H1 (cell line): ENCODE measurements around the gene LIG1. TPM values are rescaled to one million over a fixed set of nuclear protein-coding genes. Genes with fewer than 3 reads are reported as not detected.

Experiments
- CTCF ChIA-PET: fragments of 300-600 bp; sonication (Branson Sonifier 250); formaldehyde crosslinking; loops from one replicate; lab custom pipeline; 2021; ENCODE audit not compliant: partially characterized antibody; lab: Charles Lee
- POLR2A ChIA-PET: fragments of 300-600 bp; sonication (Branson Sonifier 250); formaldehyde crosslinking; loops from one replicate; lab custom pipeline; 2021; ENCODE audit warnings: inconsistent platforms; ENCODE audit not compliant: partially characterized antibody; lab: Charles Lee
- DNase-seq, 2 experiments: peaks; one replicate each; pipeline versions ENCODE4 v3.0.0 to v3.0.0-alpha.2; 2010 to 2022; ENCODE audit warnings: low spot score in 2 of 2, low read depth in 1 of 2, mixed read lengths in 1 of 2
- FAIRE-seq: peaks from 2 replicates; lab custom pipeline; 2011; peaks lifted over from hg19 to GRCh38; lab: Jason Lieb, UNC
- H2AFZ ChIP-seq: 2 replicates; pipeline ENCODE4 v1.8.1; 2012; ENCODE audit warnings: low read length, inconsistent platforms
- H2AK5ac ChIP-seq: 2 replicates; pipeline ENCODE4 v1.6.1; 2013; ENCODE audit warnings: low read depth, low read length
- H2BK120ac ChIP-seq: replicated peaks from 2 replicates; pipeline ENCODE3; 2013; ENCODE audit warnings: low read depth, low read length, inconsistent platforms
- H2BK12ac ChIP-seq: 2 replicates; pipeline ENCODE4 v1.6.1; 2013; ENCODE audit warnings: low read depth, low read length
- H2BK15ac ChIP-seq: 2 replicates; pipeline ENCODE4 v1.6.1; 2013; ENCODE audit warnings: low read length
- H2BK20ac ChIP-seq: 2 replicates; pipeline ENCODE4 v1.6.1; 2013; ENCODE audit warnings: low read length
- H2BK5ac ChIP-seq: 2 replicates; pipeline ENCODE4 v1.6.1; 2013; ENCODE audit warnings: low read depth, low read length
- H3K14ac ChIP-seq: 2 replicates; pipeline ENCODE4 v1.6.1; 2013; ENCODE audit warnings: inconsistent platforms; ENCODE audit not compliant: insufficient read length
- H3K18ac ChIP-seq: 2 replicates; pipeline ENCODE4 v1.6.1; 2013; ENCODE audit warnings: low read length; ENCODE audit errors: extremely low read depth
- H3K23ac ChIP-seq: 2 replicates; pipeline ENCODE4 v1.6.1; 2013; ENCODE audit warnings: inconsistent platforms; ENCODE audit not compliant: insufficient read length
- H3K23me2 ChIP-seq: 2 replicates; pipeline ENCODE4 v1.6.1; 2013; ENCODE audit warnings: low read depth, low read length
- H3K27ac ChIP-seq: 2 replicates; pipeline ENCODE4 v1.6.1; 2011; ENCODE audit warnings: low read depth, low read length, inconsistent platforms
- H3K27me3 ChIP-seq, 4 experiments: replicated peaks in 1 of 4; 1 replicate in 1 of 4; 2 replicates in 3 of 4; pipeline versions ENCODE4 v1.6.1 to v1.8.1; 2011 to 2013; ENCODE audit warnings: low read length in 3 of 4, mild to moderate bottlenecking in 3 of 4, inconsistent platforms in 2 of 4, mixed read lengths in 2 of 4, moderate library complexity in 1 of 4; ENCODE audit not compliant: control insufficient read depth in 3 of 4, insufficient read depth in 3 of 4; ENCODE audit errors: extremely low read depth in 1 of 4
- H3K36me3 ChIP-seq, 4 experiments: 2 replicates each; pipeline versions ENCODE4 v1.6.1 to v1.8.1; 2011 to 2013; ENCODE audit warnings: mild to moderate bottlenecking in 4 of 4, low read length in 3 of 4, moderate library complexity in 2 of 4, control low read depth in 1 of 4, inconsistent platforms in 1 of 4; ENCODE audit not compliant: insufficient read depth in 4 of 4, control insufficient read depth in 2 of 4
- H3K4ac ChIP-seq: replicated peaks from 2 replicates; pipeline ENCODE3; 2013; ENCODE audit warnings: low read length, low read depth, mixed read lengths, inconsistent platforms; ENCODE audit not compliant: insufficient read length
- H3K4me1 ChIP-seq, 4 experiments: replicated peaks in 1 of 4; 1 replicate in 1 of 4; 2 replicates in 3 of 4; pipeline versions ENCODE4 v1.6.1 to v1.8.1; 2011 to 2013; ENCODE audit warnings: low read length in 3 of 4, inconsistent platforms in 2 of 4, mixed read lengths in 1 of 4; ENCODE audit not compliant: insufficient read depth in 4 of 4, control insufficient read depth in 3 of 4
- H3K4me2 ChIP-seq, 2 experiments: 2 replicates each; pipeline versions ENCODE4 v1.6.1 to v1.8.1; 2011 to 2013; ENCODE audit warnings: low read depth in 2 of 2, low read length in 2 of 2, control low read depth in 1 of 2, inconsistent platforms in 1 of 2, mild to moderate bottlenecking in 1 of 2; ENCODE audit not compliant: insufficient read depth in 1 of 2
- H3K4me3 ChIP-seq, 4 experiments: fragments of 200-600, 300-600 bp in 1 of 4; sonication (generic), shearing (Covaris generic), sonication (Bioruptor Twin) in 1 of 4; 2 replicates each; pipeline versions ENCODE4 v1.5.1 to v1.8.1; 2011 to 2016; ENCODE audit warnings: low read length in 4 of 4, low read depth in 3 of 4, control low read depth in 2 of 4, inconsistent platforms in 2 of 4, mild to moderate bottlenecking in 2 of 4, mixed read lengths in 1 of 4, moderate library complexity in 1 of 4; ENCODE audit not compliant: insufficient read depth in 2 of 4; ENCODE audit errors: extremely low read depth in 1 of 4
- H3K56ac ChIP-seq: replicated peaks from 2 replicates; pipeline ENCODE3; 2013; ENCODE audit warnings: low read depth, mild to moderate bottlenecking, mixed read lengths, low read length, inconsistent platforms; ENCODE audit not compliant: insufficient read length
- H3K79me1 ChIP-seq: 2 replicates; pipeline ENCODE4 v1.6.1; 2013; ENCODE audit warnings: low read depth, low read length, control low read depth
- H3K79me2 ChIP-seq, 2 experiments: 2 replicates each; pipeline versions ENCODE4 v1.6.1 to v1.8.1; 2012 to 2013; ENCODE audit warnings: low read length in 2 of 2, mild to moderate bottlenecking in 2 of 2, inconsistent platforms in 1 of 2; ENCODE audit not compliant: insufficient read depth in 2 of 2, control insufficient read depth in 1 of 2
- H3K9ac ChIP-seq, 4 experiments: replicated peaks in 1 of 4; 1 replicate in 1 of 4; 2 replicates in 3 of 4; pipeline versions ENCODE4 v1.6.1 to v1.8.1; 2011 to 2013; ENCODE audit warnings: low read depth in 3 of 4, low read length in 3 of 4, control low read depth in 2 of 4, mild to moderate bottlenecking in 2 of 4, moderate library complexity in 2 of 4, inconsistent platforms in 1 of 4; ENCODE audit errors: extremely low read depth in 1 of 4
- H3K9me3 ChIP-seq, 2 experiments: 2 replicates each; pipeline versions ENCODE4 v1.6.1 to v1.8.1; 2012 to 2013; ENCODE audit warnings: mild to moderate bottlenecking in 2 of 2, moderate library complexity in 2 of 2, control low read depth in 1 of 2, inconsistent platforms in 1 of 2, low read depth in 1 of 2, low read length in 1 of 2, mixed read lengths in 1 of 2; ENCODE audit not compliant: insufficient read depth in 2 of 2
- H4K20me1 ChIP-seq, 2 experiments: replicated peaks in 1 of 2; 2 replicates each; pipeline versions ENCODE3 to v1.8.1; 2011 to 2013; ENCODE audit warnings: inconsistent platforms in 2 of 2, low read length in 2 of 2, mild to moderate bottlenecking in 1 of 2; ENCODE audit not compliant: insufficient read depth in 2 of 2, control insufficient read depth in 1 of 2
- H4K5ac ChIP-seq: 2 replicates; pipeline ENCODE4 v1.6.1; 2013; ENCODE audit warnings: low read length, low read depth, mixed read lengths, inconsistent platforms; ENCODE audit not compliant: insufficient read length
- H4K8ac ChIP-seq: 2 replicates; pipeline ENCODE4 v1.8.0; 2013; ENCODE audit warnings: mild to moderate bottlenecking, moderate library complexity, low read length, inconsistent platforms; ENCODE audit not compliant: insufficient read depth; ENCODE audit errors: extremely low read depth
- H4K91ac ChIP-seq: replicated peaks from 2 replicates; pipeline ENCODE3; 2013; ENCODE audit warnings: low read length, mixed read lengths, inconsistent platforms; ENCODE audit not compliant: insufficient read length
- CBX5 ChIP-seq: fragments of 300-800, 300-1000 bp; sonication (generic); IDR thresholded peaks from 2 replicates; pipeline ENCODE4 v1.7.1; 2016; ENCODE audit warnings: antibody characterized with exemption, low read length, low read depth
- CTCF ChIP-seq, 3 experiments: IDR thresholded peaks; 1 replicate in 2 of 3; 2 replicates in 1 of 3; pipeline versions ENCODE4 v1.5.1 to v1.6.1; 2011; ENCODE audit warnings: low read length in 3 of 3, mild to moderate bottlenecking in 3 of 3, inconsistent platforms in 2 of 3, low read depth in 1 of 3, moderate library complexity in 1 of 3; ENCODE audit not compliant: insufficient read depth in 1 of 3; ENCODE audit errors: control extremely low read depth in 1 of 3
- EP300 ChIP-seq, 2 experiments: IDR thresholded peaks; 1 replicate in 1 of 2; 2 replicates in 1 of 2; pipeline ENCODE4 v1.6.1; 2011 to 2012; ENCODE audit warnings: low read depth in 2 of 2, low read length in 2 of 2, mild to moderate bottlenecking in 2 of 2, borderline replicate concordance in 1 of 2, inconsistent platforms in 1 of 2, moderate library complexity in 1 of 2
- JUN ChIP-seq: IDR thresholded peaks from 2 replicates; pipeline ENCODE4 v1.6.1; 2011; ENCODE audit warnings: low read depth, mild to moderate bottlenecking, improper control_type of control experiment, low read length
- KDM5A ChIP-seq: fragments of 200-600 bp; IDR thresholded peaks from 2 replicates; pipeline ENCODE4 v1.7.1; 2012; ENCODE audit warnings: mild to moderate bottlenecking, low read length, inconsistent platforms, mixed read lengths
- MAX ChIP-seq: IDR thresholded peaks from 2 replicates; pipeline ENCODE4 v1.6.1; 2012; ENCODE audit warnings: inconsistent platforms
- POU5F1 ChIP-seq: IDR thresholded peaks from 2 replicates; pipeline ENCODE4 v1.6.1; 2011; ENCODE audit warnings: low read depth, mild to moderate bottlenecking, low read length, moderate library complexity
- SIRT6 ChIP-seq: IDR thresholded peaks from one replicate; pipeline ENCODE4 v1.7.1; 2012; ENCODE audit warnings: low read length, inconsistent platforms
- SP1 ChIP-seq: IDR thresholded peaks from 2 replicates; pipeline ENCODE4 v1.6.1; 2011; ENCODE audit warnings: low read depth, low read length
- SRF ChIP-seq: IDR thresholded peaks from 2 replicates; pipeline ENCODE4 v1.6.1; 2011; ENCODE audit warnings: mild to moderate bottlenecking, low read depth, low read length, moderate library complexity
- TEAD4 ChIP-seq: IDR thresholded peaks from 2 replicates; pipeline ENCODE4 v1.6.1; 2012; ENCODE audit warnings: low read depth, low read length, inconsistent platforms, mixed read lengths
- YY1 ChIP-seq: IDR thresholded peaks from 2 replicates; pipeline ENCODE4 v1.6.1; 2011; ENCODE audit warnings: low read depth, mild to moderate bottlenecking, low read length
- ZNF274 ChIP-seq: IDR thresholded peaks from 2 replicates; pipeline ENCODE4 v1.7.0; 2012; ENCODE audit warnings: low read length, borderline replicate concordance; ENCODE audit errors: extremely low read depth
- WGBS, 2 experiments: shearing (Covaris generic) in 1 of 2; methylation state at CpG; one replicate each; pipeline versions ENCODE4 v1.1.6 to v1.1.7; 2013 to 2015; ENCODE audit warnings: low lambda C conversion rate in 2 of 2, mixed read lengths in 2 of 2, inconsistent platforms in 1 of 2, low coverage in 1 of 2, missing lambda C conversion rate in 1 of 2; ENCODE audit not compliant: insufficient replicate concordance in 2 of 2, insufficient coverage in 1 of 2, insufficient read length in 1 of 2; ENCODE audit errors: extremely low coverage in 1 of 2, missing lambda C conversion rate in 1 of 2; 5-methylcytosine and 5-hydroxymethylcytosine counted together
- polyA plus RNA-seq, 7 experiments: library from polyadenylated mRNA; depleted of rRNA in 3 of 7; stranded (reverse) in 5 of 7; unstranded in 2 of 7; fragments of >200 nt in 5 of 7; fragments of 200-250 nt in 2 of 7; gene quantifications; 1 replicate in 5 of 7; 2 replicates in 1 of 7; 4 replicates in 1 of 7; pipeline versions ENCODE4 v1.2.1 to v1.2.3, GENCODE V29; 2011 to 2013; ENCODE audit warnings: missing spikeins in 2 of 7, mixed read lengths in 2 of 7
- total RNA-seq: library from RNA; stranded (reverse); fragmentation: NEBNext Ultra II Directional; extraction: Animal tissue kit (Norgen Biotek cat#: 25700); gene quantifications from 2 replicates; pipeline ENCODE4 v1.2.1, GENCODE V29; 2021

The LIG1 gene
- total and polyA plus RNA-seq, 2 of the 8 experiments (the other 6 are each of a cell fraction or from before 2014, with no cell fraction given) = 67.6 to 113 TPM

- H2AFZ ChIP-seq = no peak overlapping the region
- H2BK120ac ChIP-seq = no peak overlapping the region
- H3K79me1 ChIP-seq = no peaks in the 10 kb centered on the region
- DNase-seq (no peak), FAIRE-seq (no peak)
- no peak overlapping the region for H2BK5ac ChIP-seq
- H4K20me1 ChIP-seq = no peaks in the 10 kb centered on the region
- H2BK20ac ChIP-seq = no peak overlapping the region
- no peak overlapping the region for H3K18ac ChIP-seq
- H3K36me3 ChIP-seq = no peaks in the 10 kb centered on the region
- H3K27ac ChIP-seq = no peak overlapping the region
- no peak overlapping the region for H3K4ac ChIP-seq
- H4K91ac ChIP-seq = no peak overlapping the region
- H3K23ac ChIP-seq = no peak overlapping the region
- H2BK12ac ChIP-seq = no peak overlapping the region
- H3K4me3 ChIP-seq = no peak overlapping the region
- no peaks in the 10 kb centered on the region for H3K4me1 ChIP-seq
- H2AK5ac ChIP-seq = no peak overlapping the region
- no peak overlapping the region for H3K9ac ChIP-seq
- POLR2A ChIA-PET = interaction anchor here (1.2 kb wide), 1 partner anchor 9 kb away, joined by 4 read pairs; no protein-coding TSS in a partner anchor
- no peaks in the 10 kb centered on the region; a peak in 1 of 7 replicates for H3K27me3 ChIP-seq
- no peak overlapping the region for H4K5ac ChIP-seq
- no peaks in the 10 kb centered on the region for H3K9me3 ChIP-seq
- no peak overlapping the region for H3K14ac ChIP-seq
- no peaks in the 10 kb centered on the region for H3K23me2 ChIP-seq
- CTCF ChIA-PET = interaction anchor here (0.7 to 2.9 kb wide), 5 partner anchors 8 to 132 kb away, joined by 3 to 14 read pairs (median 4); no protein-coding TSS in a partner anchor
- H4K8ac ChIP-seq = no peak overlapping the region
- H3K79me2 ChIP-seq = no peaks in the 10 kb centered on the region
- H2BK15ac ChIP-seq = no peak overlapping the region
- WGBS, 2 experiments = 84% methylated on average over 2 of the region's 2 CpGs; no CpG with 5 or more reads in 1 of the 2 experiments
- no peak overlapping the region for H3K56ac ChIP-seq
- no peak overlapping the region for H3K4me2 ChIP-seq
- TF ChIP-seq SP1 = no peak
- no peak for TF ChIP-seq TEAD4
- no peak for TF ChIP-seq CTCF (IDR thresholded peaks at IDR 0.05; ENCODE audit: control extremely low read depth in 1 of 3, insufficient read depth in 1 of 3, low read depth in 1 of 3, low read length in 3 of 3)
- TF ChIP-seq KDM5A = no peak
- no peak for TF ChIP-seq ZNF274
- TF ChIP-seq CBX5 = no peak
- TF ChIP-seq MAX = no peak
- no peak for TF ChIP-seq POU5F1
- TF ChIP-seq SRF = no peak
- no peak for TF ChIP-seq JUN
- no peak for TF ChIP-seq SIRT6
- TF ChIP-seq YY1 = no peak
- no peak for TF ChIP-seq EP300 (IDR thresholded peaks at IDR 0.05; ENCODE audit: borderline replicate concordance in 1 of 2, low read depth in 2 of 2, low read length in 2 of 2)
Observed at GRCh38 chr19:48094855-48095203, 75.3 kb downstream of the LIG1 start.
